Type B pancreatic cell (in vitro differentiated cells): ENCODE results near the gene SUSD6. TPM values are rescaled to one million over a fixed set of nuclear protein-coding genes. Genes with fewer than 3 reads are reported as not detected.

ENCODE experiments used
- DNase-seq: peaks from one replicate; pipeline ENCODE4 v3.0.0; 2021; ENCODE audit warnings: mixed read lengths; ENCODE audit not compliant: unreplicated experiment; ENCODE audit errors: extremely low spot score
- H3K27ac Mint-ChIP-seq: 2 replicates; pipeline ENCODE4 v1.8.0; 2021; ENCODE audit warnings: mild to moderate bottlenecking, mixed read lengths
- H3K27me3 Mint-ChIP-seq: 2 replicates; pipeline ENCODE4 v1.8.0; 2021; ENCODE audit warnings: mixed read lengths
- H3K36me3 Mint-ChIP-seq: 2 replicates; pipeline ENCODE4 v1.8.0; 2021; ENCODE audit warnings: mixed read lengths
- H3K4me1 Mint-ChIP-seq: one replicate; pipeline ENCODE4 v1.8.0; 2021; ENCODE audit warnings: mixed read lengths; ENCODE audit not compliant: unreplicated experiment
- H3K4me3 Mint-ChIP-seq: 2 replicates; pipeline ENCODE4 v1.8.0; 2021; ENCODE audit warnings: mild to moderate bottlenecking, mixed read lengths
- H3K9me3 Mint-ChIP-seq: 2 replicates; pipeline ENCODE4 v1.8.0; 2021; ENCODE audit warnings: mixed read lengths
- total RNA-seq: library from RNA; stranded (reverse); gene quantifications from 2 replicates; pipeline ENCODE4 v1.2.1, GENCODE V29; 2021; ENCODE audit warnings: low replicate concordance
- TF ChIP-seq, protein P1 (sequence below): fragments of 200-600 bp; sonication (generic); conservative IDR thresholded peaks from 2 replicates; pipeline ENCODE4 v1.5.0; 2021; ENCODE audit warnings: antibody characterized with exemption, mild to moderate bottlenecking

SUSD6 gene
- total RNA-seq, 1 donor from 2014 or later, result 31.7 TPM

GRCh38 chr14:69688299-69688649, 76.9 kb downstream of the SUSD6 start:
- TF ChIP-seq, protein P1, sequence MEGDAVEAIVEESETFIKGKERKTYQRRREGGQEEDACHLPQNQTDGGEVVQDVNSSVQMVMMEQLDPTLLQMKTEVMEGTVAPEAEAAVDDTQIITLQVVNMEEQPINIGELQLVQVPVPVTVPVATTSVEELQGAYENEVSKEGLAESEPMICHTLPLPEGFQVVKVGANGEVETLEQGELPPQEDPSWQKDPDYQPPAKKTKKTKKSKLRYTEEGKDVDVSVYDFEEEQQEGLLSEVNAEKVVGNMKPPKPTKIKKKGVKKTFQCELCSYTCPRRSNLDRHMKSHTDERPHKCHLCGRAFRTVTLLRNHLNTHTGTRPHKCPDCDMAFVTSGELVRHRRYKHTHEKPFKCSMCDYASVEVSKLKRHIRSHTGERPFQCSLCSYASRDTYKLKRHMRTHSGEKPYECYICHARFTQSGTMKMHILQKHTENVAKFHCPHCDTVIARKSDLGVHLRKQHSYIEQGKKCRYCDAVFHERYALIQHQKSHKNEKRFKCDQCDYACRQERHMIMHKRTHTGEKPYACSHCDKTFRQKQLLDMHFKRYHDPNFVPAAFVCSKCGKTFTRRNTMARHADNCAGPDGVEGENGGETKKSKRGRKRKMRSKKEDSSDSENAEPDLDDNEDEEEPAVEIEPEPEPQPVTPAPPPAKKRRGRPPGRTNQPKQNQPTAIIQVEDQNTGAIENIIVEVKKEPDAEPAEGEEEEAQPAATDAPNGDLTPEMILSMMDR, result no peak
- no peak for DNase-seq
- Mint-ChIP-seq H3K4me3 (no peak overlapping the region), H3K27me3 (no peaks in the 10 kb centered on the region), H3K4me1 (peaks cover 35% of the 10 kb centered on the region), H3K36me3 (peaks cover 8% of the 10 kb centered on the region), H3K9me3 (no peaks in the 10 kb centered on the region), H3K27ac (peak overlapping the region; percentile 34)

DNA sequence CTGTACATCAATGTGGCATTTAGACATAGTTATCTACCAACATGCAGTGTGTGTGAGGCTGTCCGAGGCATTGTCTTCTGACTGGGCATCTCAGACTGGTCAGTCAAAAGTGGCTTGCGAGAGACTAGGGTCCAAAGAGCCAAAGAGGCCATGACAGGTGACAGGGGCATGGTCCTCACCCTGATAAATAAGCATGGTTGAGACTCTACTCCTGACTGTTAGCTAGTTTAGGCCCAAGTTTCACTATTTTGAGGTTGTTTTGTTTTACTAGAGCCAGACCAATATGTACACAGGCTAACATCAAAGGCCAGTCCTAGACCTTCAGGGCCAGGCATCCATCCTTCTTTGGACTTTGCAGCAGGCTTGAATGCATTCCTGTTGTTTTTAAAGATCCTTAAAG, 78.6 kb downstream of the SUSD6 start:
- DNase-seq, result no peak
- no peaks in the 10 kb centered on the region for H3K9me3 Mint-ChIP-seq
- TF ChIP-seq, protein P1, result no peak
- H3K4me1 Mint-ChIP-seq, result peaks cover 46% of the 10 kb centered on the region
- no peak overlapping the region for H3K4me3 Mint-ChIP-seq
- H3K27me3 Mint-ChIP-seq, result no peaks in the 10 kb centered on the region
- H3K36me3 Mint-ChIP-seq, result peaks cover 8% of the 10 kb centered on the region
- H3K27ac Mint-ChIP-seq, result no peak overlapping the region

DNA sequence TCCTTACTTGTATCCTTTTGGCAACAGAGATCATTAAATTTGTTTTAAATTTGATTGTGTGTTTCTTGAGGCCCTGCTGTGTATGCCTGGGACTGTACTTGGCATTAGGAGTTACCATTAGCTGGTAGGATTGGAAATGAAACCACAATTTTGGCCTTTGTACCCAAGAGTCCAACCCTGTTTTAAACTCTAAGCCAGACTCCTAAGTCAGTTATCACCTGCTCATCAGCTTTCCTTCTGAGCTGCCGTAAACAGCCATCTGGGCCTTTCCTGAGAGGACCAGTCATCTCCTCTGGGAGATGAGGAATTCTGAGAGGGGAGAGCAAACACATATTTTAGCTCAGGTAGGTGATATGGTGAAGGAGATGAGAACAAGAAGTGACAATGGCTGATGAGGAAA, 81.2 kb downstream of the SUSD6 start:
- no peak for DNase-seq
- H3K27me3 Mint-ChIP-seq, result no peaks in the 10 kb centered on the region
- no peak overlapping the region for H3K4me3 Mint-ChIP-seq
- TF ChIP-seq, protein P1, result no peak
- peaks cover 8% of the 10 kb centered on the region for H3K36me3 Mint-ChIP-seq
- H3K27ac Mint-ChIP-seq, result peak overlapping the region; percentile 85
- H3K4me1 Mint-ChIP-seq, result peaks cover 63% of the 10 kb centered on the region
- no peaks in the 10 kb centered on the region for H3K9me3 Mint-ChIP-seq

- DNase-seq, result no peak
- H3K27ac Mint-ChIP-seq, result peak overlapping the region; percentile 85
- H3K9me3 Mint-ChIP-seq, result no peaks in the 10 kb centered on the region
- peak overlapping the region; percentile 47 for H3K4me3 Mint-ChIP-seq
- H3K36me3 Mint-ChIP-seq, result peaks cover 8% of the 10 kb centered on the region
- no peaks in the 10 kb centered on the region for H3K27me3 Mint-ChIP-seq
- TF ChIP-seq, protein P1, result no peak
- H3K4me1 Mint-ChIP-seq, result peaks cover 62% of the 10 kb centered on the region
Measured at GRCh38 chr14:69693145-69693544, 81.7 kb downstream of the SUSD6 start.

DNA sequence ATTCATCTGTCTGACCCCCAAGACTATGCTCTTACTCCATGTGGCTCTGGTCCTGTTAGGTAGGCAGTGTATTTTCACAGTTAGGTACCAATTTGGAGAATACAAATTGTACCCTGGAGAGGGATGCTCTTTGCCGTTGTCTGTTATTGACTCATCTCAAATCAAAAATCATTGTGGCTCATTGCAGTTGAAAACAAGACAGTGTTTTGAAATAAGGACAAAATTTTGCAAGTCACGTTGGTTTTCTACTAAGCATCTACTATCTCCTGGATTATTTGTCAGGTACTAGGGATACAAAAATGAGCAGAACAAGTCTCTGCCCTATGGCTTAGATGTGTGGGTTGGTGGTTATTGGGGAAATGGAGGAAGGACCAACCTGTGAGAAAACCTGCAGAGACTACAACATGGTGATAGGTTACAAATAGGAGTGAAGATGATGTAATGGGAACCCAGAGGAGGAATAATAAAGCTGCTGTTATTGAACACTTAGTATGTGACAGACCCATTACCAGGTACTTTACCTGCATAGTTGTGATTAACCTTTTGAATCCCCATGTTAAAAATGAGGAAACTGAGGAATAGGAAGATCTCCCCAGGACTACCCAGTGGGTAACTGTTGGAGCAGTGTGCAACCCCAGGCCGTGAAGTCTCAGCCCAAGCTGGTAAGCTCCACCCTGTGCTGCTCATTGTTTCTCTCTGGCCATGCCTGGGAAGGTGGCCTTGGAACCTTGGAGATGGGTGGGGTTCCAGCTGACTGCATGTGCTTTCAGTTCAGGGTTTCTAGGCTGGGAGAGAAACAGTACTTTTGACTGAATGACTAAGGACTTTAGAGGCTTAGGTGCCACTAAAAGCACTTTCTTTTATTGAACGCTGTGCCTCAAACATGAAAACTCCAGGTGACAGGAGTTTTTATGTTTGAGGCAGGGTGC, 82.7 kb downstream of the SUSD6 start:
- H3K4me1 Mint-ChIP-seq, result peaks cover 68% of the 10 kb centered on the region
- H3K4me3 Mint-ChIP-seq, result peak overlapping the region; percentile 51
- TF ChIP-seq, protein P1, result no peak
- peak overlapping the region; percentile 85 for H3K27ac Mint-ChIP-seq
- no peak for DNase-seq
- H3K9me3 Mint-ChIP-seq, result no peaks in the 10 kb centered on the region
- H3K36me3 Mint-ChIP-seq, result peaks cover 4% of the 10 kb centered on the region
- H3K27me3 Mint-ChIP-seq, result no peaks in the 10 kb centered on the region
